Measurements from ENCODE around the gene TUBGCP6.

Gene TUBGCP6

DNA sequence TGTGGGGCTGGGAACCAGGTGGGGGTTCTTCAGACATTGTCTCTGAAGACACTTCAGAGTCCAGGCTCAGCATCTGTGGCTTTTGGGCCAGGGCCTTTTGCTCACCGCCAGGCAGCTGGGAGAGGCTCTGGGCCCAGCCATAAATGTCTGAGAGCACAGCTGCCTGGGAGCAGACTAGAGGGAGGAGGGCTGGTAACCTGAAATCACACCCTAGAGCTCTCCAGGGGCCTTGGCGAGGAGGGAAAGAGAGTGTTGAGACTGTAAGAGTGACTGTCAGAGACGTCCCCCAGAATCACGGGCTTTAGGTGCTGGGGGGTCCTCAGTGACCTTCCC lies 55.0 kb downstream of the TUBGCP6 start:
- H3K4me3 ChIP-seq (ENCODE audit: low read length), result peak overlapping the region; percentile 75
- DNase-seq (ENCODE audit: low read depth, low spot score), result no peak

DNA sequence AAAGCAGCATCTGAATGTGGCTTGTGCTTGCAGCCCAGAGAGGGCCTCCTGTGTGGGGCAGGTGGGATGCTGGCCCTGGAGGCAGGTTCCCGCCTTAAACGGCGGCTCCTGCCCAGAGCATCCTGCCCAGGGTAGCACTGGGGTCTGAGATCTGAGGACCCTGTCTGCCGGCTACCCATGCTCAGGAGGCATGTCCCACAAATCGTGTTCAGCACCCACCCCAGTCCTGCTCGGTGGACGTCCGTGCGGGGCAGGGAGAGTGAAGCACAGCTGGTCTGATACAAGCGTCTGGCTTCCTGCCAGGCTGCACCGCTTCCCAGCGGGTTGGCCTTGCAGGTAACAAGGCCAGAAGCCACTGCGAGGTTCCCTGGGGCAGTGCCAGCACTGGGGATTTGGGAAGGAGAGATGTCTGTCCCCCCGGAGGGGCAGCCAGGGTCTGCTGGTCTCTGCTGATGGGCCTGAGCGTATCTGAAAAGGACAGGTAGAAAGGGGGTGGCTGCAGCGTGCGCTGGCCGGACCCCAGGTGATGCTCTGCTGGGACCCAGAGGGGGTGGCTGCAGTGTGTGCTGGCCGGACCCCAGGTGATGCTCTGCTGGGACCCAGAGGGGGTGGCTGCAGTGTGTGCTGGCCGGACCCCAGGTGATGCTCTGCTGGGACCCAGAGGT lies 55.5 kb downstream of the TUBGCP6 start:
- DNase-seq (ENCODE audit: low read depth, low spot score), result no peak
- no peak overlapping the region for H3K4me3 ChIP-seq (ENCODE audit: low read length)

DNA sequence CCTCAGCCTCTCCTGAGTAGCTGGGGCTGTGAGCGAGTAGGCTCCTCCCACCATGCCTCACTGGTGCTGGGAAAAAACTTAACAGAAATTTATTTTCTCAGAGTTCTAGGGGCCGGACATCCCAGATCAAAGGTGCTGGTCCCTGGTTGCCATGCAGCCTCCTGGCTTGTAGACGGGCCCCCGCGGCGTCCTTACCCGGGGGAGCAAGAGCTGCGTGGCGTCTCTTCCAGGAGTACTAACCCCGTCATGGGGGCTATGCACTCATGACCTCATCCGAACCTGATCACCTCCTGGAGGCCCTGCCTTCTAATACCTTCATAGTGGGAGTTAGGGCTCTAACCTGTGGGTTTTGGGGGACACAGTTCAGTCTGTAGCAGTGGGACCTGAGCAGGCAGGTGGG lies 56.5 kb downstream of the TUBGCP6 start:
- no peak overlapping the region for H3K4me3 ChIP-seq (ENCODE audit: low read length)
- DNase-seq (ENCODE audit: low read depth, low spot score), result no peak

DNA sequence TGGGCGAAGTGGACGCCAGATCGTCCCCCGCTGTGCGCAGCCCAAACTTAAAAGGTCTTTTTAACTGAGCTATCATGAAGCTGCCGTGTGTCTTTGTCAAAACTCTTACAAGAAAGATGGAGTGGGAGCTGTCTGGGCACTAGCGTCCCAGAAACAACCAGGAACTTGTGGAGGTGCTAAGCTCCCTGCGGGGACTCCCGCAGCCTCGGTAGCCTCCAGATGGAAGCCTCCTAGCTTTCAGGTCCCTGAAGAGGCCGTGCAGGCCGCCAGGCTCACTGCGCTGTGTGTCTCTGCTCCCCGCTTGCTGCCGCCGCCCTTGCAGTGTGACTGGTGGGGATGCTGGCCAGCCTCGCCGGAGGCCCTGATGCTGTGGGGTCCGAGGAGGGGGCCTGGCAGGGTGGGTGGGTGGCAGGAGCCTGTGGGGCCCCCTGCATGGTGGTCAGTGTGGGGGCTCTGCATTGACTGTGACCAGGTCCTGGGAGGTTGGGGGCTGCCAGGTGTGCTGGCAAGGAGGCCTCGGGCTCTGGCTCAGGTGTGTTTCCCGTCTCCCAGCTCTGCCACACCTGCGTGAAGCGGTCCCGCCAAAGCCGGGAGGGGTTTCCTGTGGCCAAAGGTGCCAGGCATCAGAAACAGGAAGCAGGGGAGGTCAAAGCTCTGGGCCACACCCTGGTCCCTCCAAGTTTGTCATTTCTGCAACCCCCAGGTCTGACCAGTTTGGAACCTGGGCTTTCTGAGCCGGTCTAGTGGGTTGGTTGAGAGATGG lies 57.9 kb downstream of the TUBGCP6 start:
- DNase-seq (ENCODE audit: low read depth, low spot score), result no peak
- peak overlapping the region; percentile 75 for H3K4me3 ChIP-seq (ENCODE audit: low read length)

DNA sequence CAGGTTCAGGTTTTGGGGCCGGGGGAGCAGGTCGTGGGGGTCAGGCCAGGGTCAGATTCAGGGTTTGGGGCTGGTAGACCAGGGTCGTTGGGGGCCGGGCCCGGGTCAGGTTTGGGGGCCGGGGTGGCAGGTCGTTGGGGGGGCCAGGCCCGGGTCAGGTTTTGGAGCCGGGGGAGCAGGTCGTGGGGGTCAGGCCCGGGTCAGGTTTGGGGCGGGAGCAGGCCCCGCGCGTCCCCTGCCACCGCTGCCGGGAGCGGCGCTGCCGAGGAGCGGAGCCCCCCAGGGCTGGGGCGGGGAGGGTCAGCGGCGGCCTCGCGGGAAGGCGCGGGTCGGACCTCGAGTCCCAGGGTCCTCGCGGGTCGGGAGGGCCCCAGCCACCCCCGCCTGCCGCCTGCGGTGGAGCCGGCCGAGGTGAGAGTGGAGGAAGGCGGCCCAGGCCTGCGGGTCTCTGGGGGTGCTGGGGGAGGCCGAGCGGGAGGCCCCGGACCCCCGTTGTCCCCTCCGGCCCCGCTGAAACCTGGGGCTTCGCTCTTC lies 58.6 kb downstream of the TUBGCP6 start:
- H3K4me3 ChIP-seq (ENCODE audit: low read length), result peak overlapping the region; percentile 75
- DNase-seq (ENCODE audit: low read depth, low spot score), result no peak

DNA sequence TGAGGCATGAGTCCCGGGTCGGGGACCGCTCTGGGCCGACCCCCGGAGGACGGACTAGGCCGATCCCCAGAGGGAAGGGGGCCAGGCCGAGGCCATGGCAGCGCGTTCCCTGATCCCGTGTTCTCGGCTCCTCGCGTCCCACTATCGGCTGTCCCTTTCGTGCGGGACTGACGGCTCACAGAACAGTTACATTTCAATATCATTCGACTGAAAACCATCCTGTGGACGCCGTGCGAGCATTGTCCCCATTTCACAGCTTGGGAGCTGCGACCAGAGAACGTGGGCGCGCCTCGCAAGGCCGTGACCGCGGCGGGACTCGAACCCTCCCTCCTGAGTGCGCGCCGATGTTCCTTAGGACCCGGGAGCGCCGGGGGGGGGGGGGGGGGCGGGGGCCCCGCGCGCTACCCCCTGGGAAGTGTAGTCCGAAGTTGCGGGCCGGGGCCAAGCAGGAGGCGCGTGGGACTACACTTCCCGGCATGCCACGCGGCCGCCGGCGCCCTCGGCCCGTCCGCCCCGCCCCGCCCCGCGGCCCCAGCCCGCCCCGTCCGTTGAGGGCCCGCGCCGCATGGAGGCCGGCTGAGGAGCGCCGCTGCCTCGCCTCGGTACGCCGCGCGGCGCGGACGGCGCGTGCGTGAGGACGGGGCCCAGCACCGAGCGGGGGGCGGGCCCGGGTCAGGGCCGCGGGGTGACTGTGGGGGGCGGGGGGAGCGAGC lies 59.3 kb downstream of the TUBGCP6 start, which contains the start of gene TRABD:
Gene TRABD, plus strand, starts transcription at position 539 of the 713 bp plus-strand sequence. CDS start 7,148 bp downstream, outside the sequence.
- peak; percentile 76 for DNase-seq (ENCODE audit: low read depth, low spot score)
- H3K4me3 ChIP-seq (ENCODE audit: low read length), result peak within 1 kb of the TSS; percentile 75

DNA sequence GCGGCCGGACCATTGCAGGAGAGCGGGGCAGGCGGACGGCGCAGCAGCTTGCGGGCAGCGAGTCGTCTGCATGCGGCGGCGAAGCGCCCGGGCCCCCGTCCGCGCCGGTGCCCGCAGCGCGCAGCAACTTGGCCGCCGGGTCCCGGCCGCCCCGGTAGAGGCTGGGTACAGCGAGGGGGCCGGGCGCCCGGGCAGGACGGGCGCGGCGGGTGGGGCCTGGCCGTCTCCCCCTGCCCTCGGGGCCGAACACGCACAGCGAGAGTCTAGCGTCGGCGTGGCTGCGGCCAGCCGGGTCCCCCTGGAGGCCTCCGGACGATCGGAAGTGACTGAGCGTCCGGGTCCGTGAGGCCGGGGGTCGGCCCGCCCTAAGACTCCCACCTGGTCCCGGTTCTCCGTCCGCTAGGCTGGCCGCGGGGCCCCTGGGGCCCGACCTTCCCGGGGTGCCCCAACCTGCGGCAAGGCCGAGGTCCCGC lies 59.9 kb downstream of the TUBGCP6 start:
- no peak for DNase-seq (ENCODE audit: low read depth, low spot score)
- H3K4me3 ChIP-seq (ENCODE audit: low read length), result no peak overlapping the region; the same call in 1 of the 2 replicates

DNA sequence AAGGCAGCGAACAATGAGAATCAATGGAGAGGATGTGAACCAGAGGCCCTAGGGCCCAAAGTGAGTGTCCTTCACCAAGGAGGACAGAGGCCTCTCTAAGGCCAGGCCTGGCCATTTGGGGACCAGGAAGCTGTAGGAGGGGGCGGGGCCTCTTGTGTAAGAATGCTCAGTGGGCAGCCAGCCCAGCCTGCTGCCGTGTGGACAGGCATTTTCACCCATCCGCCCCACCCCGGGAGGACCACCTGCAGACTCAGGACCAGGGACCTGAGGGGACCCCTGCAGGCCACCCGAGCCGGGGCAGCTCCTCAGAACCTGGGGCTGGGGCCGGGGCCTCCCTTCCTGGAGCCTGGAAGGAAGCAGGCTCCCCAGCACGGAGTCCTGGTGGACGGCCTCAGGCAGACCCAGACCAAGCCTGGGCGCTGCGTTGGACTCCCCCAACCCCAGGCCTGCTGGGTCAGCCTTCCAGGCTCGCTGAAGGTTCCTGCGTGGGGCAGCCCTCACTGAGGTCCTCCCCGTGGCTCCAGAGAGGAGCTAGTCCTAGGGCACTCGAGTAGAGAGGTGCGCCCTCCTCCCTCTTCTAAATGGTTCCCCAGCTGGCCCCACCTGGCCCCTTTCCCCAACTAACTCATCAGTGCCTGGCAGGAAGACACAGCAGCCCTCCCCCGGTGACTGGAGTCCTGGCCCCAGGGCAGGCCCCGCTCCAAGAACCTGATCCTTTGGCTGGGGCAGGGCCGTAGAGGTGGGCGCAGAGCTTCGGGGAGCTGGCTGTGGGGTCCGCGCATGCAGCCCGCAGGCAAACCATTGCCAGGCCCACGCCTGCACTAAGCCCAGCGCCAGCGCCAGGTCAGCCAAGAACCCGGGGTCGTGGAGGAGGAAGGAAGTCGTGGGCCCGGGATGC lies 60.6 kb downstream of the TUBGCP6 start:
- DNase-seq (ENCODE audit: low read depth, low spot score), result no peak
- no peak overlapping the region for H3K4me3 ChIP-seq (ENCODE audit: low read length)

DNA sequence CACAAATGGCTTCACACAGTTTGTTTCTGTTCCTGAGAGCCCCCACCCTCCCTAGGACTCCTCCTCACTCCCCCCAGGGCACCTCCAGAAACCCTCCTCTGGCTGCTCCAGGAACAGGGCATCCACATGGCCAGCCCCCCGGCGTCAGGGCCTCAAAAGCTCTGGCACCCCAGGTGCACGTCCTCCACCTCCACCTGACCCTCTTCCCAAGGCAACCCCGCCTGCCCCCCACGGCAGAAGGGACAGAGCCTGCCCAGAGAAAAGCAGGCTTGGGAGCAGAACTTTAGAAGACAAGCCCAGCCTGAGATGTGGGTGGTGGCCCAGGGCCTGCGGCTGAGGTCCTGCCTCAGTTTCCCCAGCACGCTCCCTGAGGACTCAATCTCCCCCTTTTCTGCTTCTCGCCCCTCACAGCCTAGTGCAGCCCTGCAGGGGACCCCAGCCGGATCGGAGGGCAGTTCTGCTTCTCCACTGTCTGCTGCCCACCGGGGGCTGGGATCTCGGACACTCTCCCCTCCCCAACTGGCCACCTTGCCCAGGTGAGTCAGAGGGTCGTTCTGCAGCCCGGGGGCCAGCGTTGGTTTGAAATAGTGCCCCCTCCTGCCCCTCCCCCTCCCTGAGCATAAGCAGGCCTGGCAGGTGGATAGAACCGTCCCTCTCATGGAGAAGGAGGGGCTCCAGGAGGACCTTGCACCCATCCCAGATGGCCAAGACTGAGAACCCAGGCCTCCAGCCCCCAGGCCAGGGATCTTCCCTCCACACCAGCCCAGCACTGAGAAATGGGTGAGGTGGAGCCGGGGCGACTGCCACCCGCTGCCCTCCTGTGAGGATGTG lies 61.5 kb downstream of the TUBGCP6 start:
- DNase-seq (ENCODE audit: low read depth, low spot score), result no peak
- no peak overlapping the region for H3K4me3 ChIP-seq (ENCODE audit: low read length)

DNA sequence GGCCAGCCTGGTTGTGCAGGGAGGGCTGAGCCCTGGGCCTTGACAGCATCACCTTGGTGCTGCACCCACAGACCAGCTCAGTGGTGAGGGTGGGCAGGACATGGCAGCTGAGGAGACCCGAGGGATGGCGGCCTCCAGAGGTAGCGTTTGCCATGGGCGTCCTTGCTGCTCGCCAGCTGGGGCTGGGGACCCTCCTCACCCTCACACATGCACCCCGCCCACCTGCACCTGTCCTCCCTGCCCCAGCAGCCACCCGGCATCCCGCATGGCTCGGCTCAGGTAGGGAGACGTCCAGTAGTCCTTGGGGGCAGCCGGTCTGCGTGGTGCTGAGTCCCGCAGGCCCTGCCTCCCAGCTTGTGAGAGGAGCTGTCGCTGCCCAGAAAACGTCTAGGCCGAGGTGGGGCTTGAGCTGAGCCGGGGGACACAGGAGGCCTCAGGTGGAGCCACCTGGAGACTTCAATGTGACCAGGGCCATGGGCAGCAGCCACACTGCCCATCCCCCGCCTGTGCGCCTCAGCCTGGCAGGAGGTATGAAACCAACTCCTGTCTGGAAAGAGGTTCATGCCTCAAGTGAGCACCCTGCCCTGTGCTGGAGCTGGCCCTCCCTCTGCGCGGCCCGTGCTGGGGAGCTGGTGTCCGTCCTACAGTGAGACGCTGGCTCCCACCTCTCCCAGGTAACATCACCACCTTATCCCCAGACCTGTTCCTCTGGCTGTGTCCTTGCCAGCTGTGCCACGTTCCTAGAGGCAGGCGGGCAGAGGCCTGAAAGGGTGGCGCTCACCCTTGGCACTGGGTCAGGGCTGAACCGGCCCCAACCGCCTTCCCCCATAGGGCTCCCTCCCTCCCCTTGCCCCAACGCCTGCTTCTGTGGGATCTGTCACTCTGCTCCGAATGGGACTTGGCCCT lies 62.4 kb downstream of the TUBGCP6 start:
- no peak overlapping the region for H3K4me3 ChIP-seq (ENCODE audit: low read length)
- no peak for DNase-seq (ENCODE audit: low read depth, low spot score)

DNA sequence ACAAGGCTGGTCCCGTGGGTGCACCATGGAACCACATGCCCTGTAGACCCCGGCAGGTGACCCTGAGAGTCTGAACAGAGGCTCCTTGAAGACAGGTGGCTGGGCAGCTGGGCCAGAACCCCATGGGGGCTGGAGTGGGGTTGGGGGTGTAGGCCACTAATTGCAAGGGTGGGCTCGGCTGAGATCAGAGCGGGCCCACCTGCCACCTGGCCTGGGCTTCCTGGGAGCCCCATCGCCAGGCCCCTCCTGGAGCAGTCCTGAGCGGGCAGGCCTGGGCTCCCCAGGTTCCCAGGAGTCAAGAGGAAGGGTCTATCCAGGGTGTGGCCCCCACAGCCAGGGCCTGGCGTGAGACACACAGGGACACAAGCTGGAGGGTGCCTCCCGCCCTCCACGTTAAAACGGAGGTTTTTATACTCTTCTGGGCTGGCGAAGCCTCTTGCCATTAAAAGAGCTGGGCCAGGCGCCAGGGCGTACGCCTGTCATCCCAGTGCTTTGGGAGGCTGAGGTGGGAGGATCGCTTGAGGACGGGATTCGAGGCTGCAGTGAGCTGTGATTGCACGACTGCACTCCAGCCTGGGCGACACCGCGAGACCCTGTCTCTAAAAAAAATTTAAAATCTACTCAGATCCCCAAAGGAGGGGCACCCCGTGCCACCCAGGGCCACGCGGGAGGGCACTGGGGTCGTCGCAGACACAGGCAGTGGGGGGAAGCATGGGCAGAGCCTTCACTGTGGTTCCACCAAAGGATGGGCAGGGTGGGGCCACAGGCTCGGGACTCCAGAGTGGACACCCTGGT lies 63.9 kb downstream of the TUBGCP6 start:
- DNase-seq (ENCODE audit: low read depth, low spot score), result no peak
- no peak overlapping the region for H3K4me3 ChIP-seq (ENCODE audit: low read length)

DNA sequence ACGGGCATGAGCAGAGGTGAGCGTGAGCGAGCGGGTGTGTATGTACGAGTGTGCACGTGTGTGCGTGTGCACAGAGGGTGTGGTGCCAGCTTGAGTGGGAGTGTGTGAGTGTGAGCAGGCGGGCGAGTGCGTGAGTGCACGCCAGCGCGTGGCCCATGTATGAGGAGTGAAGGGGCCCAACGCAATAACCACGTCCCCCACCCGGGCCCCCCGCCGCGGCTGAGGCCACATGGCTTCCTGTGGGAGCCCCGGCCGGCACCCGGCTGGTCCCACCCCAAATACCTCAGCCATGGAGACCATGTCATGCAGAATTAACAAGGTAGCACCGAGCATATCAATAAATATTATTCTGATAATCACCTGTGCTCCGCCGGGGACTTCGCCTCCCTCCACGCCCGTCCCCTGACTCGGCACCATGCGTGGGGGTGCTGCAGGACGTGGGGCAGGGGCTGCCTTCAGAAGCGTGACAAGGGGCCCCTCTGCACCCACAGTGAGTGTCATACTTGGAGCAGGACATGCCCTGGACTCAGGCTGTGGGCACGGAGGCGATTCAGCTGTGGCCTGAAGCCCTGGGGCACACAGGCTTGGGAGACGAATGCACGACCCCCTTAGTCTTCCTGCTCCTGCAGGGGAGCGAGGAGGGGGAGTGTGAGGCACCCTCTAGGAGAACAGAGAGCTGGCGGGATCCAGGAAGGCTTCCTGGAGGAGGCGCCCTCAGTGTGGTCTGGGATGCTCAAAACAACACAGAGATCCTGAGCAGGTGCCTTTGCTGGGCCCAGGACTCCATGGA lies 64.7 kb downstream of the TUBGCP6 start:
- DNase-seq (ENCODE audit: low read depth, low spot score), result no peak
- H3K4me3 ChIP-seq (ENCODE audit: low read length), result no peak overlapping the region

DNA sequence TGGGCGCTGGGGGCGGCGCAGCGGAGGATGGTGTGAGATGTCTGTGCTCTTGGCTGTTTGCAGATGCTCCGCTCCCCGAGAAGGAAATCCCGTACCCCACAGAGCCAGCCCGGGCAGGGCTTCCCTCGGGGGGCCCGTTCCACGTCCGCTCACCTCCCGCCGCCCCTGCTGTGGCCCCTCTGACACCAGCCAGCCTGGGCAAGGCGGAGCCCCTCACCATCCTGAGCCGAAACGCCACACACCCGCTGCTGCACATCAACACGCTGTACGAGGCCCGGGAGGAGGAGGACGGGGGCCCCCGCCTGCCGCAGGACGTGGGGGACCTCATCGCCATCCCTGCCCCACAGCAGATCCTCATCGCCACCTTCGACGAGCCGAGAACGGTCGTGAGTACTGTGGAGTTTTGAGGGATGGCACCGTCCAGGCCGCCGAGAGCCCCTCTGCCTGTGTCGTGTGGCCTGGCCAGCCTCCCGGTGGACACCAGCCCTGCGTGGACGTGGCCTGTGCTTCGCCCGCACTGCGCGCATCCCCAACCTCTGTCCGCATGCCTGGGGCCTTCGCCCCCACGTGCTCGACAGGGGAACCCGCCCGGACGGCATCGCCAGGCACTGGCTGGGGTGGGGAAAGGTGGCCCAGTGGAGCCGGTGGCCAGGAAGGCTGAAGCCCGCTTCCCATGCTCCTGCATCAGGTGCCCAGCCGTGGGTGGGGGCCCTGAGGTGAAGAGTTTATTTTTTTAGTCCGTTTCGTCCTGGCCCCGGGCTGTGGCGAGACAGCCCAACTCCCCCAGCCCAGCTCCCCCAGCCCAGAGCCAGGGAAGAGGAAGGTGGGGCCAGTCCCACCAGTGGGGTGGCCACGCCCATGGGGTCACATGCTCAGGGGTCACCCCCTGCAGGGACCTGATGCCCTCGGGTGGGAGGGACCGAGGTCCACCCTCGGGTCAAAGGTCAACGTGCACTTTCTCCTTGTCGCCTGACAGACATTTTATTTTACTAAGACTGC lies 65.7 kb downstream of the TUBGCP6 start:
- no peak for DNase-seq (ENCODE audit: low read depth, low spot score)
- H3K4me3 ChIP-seq (ENCODE audit: low read length), result no peak overlapping the region

DNA sequence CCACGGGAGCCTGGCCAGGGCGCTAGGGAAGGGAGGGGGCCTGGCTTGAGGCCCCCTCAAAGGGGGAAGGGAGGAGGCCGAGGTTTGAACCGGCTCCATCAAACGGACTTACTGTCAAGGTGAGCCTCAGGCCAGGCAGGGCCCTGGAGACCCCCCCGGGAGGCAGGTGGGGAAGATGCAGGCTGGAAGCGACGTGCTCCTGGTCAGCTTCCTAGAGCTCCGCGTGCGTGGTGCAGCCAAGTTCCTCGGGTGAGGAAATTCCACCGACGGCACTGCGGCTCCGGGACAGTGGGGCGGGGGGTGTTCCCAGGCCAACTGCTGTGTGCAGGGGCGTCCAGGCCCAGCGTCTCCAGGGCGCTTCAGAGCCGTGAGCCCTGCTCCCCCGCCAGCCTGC lies 66.4 kb downstream of the TUBGCP6 start:
- no peak overlapping the region for H3K4me3 ChIP-seq (ENCODE audit: low read length)
- DNase-seq (ENCODE audit: low read depth, low spot score), result no peak
